Retinal pigment epithelial cell (primary cell): ENCODE results near the gene FREY1.
A peak's percentile ranks its signal among the peaks of the same experiment; 100 is the strongest.

ENCODE experiments used
- DNase-seq: peaks from one replicate; pipeline ENCODE4 v3.0.0-alpha.2; 2010; ENCODE audit warnings: low read depth
- H3K4me3 ChIP-seq: 2 replicates; pipeline ENCODE4 v1.5.1; 2011; ENCODE audit warnings: mild to moderate bottlenecking, low read length, control low read depth, moderate library complexity
- CTCF ChIP-seq: conservative IDR thresholded peaks from 2 replicates; pipeline ENCODE4 v1.5.1; 2011; ENCODE audit warnings: low read depth, low read length, control low read depth, inconsistent platforms

FREY1 gene

GRCh38 chr11:45879803-45880686, 27.0 kb downstream of the FREY1 start:
- no peak for TF ChIP-seq CTCF
- no peak for DNase-seq
- H3K4me3 ChIP-seq: no peak overlapping the region

- no peak for DNase-seq
- no peak for TF ChIP-seq CTCF
- H3K4me3 ChIP-seq: no peak overlapping the region
Observed at GRCh38 chr11:45877845-45878244, 29.2 kb downstream of the FREY1 start.

- H3K4me3 ChIP-seq: no peak overlapping the region
- DNase-seq: no peak
- no peak for TF ChIP-seq CTCF
Observed at GRCh38 chr11:45877221-45877620, 29.9 kb downstream of the FREY1 start.

GRCh38 chr11:45876401-45876800, 30.7 kb downstream of the FREY1 start:
- no peak for DNase-seq
- H3K4me3 ChIP-seq: no peak overlapping the region
- no peak for TF ChIP-seq CTCF

GRCh38 chr11:45872651-45873356, 34.3 kb downstream of the FREY1 start:
- no peak for DNase-seq
- TF ChIP-seq CTCF: peak; percentile 89
- H3K4me3 ChIP-seq: no peak overlapping the region

GRCh38 chr11:45871638-45872037, 35.4 kb downstream of the FREY1 start:
- DNase-seq: no peak
- H3K4me3 ChIP-seq: no peak overlapping the region
- TF ChIP-seq CTCF: no peak
